Measurements from ENCODE around the gene TULP4.
"Not testable (repeated sequence)": the region's sequence is repeated elsewhere in the genome, so short reads cannot be mapped to it uniquely, and the experiment has no call there.

The TULP4 gene

DNA sequence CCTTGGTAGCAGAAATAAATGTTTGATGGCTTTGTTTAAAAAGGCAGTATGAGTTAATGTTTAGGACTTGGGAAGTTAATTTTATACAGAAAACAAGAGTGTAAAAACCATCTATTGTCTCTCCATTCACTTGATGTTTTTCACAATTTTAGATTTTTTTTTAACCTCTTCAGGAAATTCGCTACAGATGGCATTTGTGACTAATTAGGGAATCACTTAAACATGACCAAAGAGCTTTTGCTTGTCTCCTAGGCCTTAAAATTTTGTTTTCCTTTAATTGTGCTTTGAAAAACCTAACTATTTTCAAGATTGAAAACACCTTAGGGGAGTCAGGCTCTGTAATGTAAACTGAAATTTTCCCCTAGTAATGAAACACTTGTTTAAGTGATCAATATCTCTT lies 17.3 kb downstream of the TULP4 start:
- no peak for DNase-seq

GRCh38 chr6:158330016-158330415 lies 17.8 kb downstream of the TULP4 start:
- DNase-seq = no peak

GRCh38 chr6:158332237-158332636 lies 20.0 kb downstream of the TULP4 start:
- DNase-seq = no peak

DNA sequence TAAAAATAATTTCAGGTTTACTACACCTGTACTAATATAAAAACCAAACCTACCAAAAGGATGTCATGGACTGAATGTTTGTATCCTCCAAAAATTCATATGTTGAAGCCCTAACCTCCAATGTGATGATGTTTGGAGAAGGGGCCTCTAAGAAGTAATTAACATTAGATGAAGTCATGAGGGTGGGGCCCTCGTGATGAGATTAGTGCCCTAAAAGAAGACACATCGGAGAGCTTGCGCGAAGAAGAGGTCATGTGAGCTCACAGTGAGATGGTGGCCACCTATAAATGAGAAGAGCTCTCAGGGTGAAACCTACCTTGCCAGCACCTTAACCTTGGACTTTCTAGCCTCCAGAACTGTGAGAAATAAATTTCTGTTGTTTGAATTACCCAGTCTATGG lies 20.8 kb downstream of the TULP4 start:
- DNase-seq = no peak

- no peak for DNase-seq
These were observed 22.3 kb downstream of the TULP4 start for GRCh38 chr6:158334534-158334933.

- no peak for DNase-seq
These were observed 25.1 kb downstream of the TULP4 start for GRCh38 chr6:158337332-158337731.

GRCh38 chr6:158338311-158339112 lies 26.2 kb downstream of the TULP4 start:
- no peak for DNase-seq

DNA sequence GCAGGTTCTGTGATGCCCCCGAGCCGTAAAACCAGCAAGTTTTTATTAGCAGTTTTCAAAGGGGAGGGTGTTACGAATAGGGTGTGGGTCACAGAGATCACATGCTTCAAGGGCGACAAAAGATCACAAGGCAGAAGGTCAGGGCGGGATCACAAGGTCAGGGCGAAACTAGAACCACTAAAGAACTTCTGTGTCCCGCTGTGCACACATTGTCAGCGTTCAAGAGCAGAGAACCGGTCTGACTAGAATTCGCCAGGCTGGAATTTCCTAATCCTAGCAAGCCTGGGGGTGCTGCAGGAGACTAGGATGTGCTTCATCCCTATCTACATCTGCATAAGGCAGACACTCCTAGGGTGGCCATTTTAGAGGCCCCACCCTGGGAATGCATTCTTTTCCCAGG lies 26.9 kb downstream of the TULP4 start:
- not testable (repeated sequence) for DNase-seq

DNA sequence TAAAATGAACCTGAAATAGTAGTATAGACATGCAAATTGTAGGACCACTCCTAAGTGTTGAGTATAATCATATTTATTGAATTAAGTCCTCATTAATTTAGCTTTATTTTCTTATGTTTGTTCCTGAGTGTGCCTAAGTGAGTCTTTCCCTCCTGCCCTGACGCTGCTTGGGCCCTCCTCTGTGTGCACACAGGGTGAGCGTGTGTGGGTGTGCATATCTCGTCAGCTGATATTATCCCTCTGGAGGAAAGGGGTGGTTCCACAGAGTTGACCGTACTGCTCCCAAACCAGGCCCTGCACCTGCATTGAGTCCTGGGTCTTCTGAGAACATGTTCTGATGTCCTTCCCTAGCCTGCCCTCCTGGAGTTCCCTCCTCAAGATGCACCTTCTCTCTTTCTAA lies 28.0 kb downstream of the TULP4 start:
- DNase-seq = no peak

GRCh38 chr6:158344534-158344933 lies 32.3 kb downstream of the TULP4 start:
- DNase-seq = no peak

DNA sequence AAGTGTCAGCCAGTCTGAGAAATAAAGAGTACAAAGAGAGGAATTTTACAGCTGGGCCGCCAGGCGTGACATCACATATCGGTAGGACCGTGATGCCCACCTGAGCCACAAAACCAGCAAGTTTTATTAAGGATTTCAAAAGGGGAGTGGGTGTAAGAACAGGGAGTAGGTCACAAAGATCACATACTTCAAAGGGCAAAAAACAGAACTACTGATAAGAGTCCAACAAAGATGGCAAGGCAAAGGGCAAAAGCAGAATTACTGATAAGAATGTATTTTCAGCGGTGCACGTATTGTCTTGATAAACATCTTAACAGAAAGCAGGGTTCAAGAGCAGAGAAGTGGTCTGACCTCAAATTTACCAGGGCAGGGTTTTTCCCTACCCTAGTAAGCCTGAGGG lies 33.2 kb downstream of the TULP4 start:
- not testable (repeated sequence) for DNase-seq

GRCh38 chr6:158347335-158347734 lies 35.1 kb downstream of the TULP4 start:
- DNase-seq = no peak

DNA sequence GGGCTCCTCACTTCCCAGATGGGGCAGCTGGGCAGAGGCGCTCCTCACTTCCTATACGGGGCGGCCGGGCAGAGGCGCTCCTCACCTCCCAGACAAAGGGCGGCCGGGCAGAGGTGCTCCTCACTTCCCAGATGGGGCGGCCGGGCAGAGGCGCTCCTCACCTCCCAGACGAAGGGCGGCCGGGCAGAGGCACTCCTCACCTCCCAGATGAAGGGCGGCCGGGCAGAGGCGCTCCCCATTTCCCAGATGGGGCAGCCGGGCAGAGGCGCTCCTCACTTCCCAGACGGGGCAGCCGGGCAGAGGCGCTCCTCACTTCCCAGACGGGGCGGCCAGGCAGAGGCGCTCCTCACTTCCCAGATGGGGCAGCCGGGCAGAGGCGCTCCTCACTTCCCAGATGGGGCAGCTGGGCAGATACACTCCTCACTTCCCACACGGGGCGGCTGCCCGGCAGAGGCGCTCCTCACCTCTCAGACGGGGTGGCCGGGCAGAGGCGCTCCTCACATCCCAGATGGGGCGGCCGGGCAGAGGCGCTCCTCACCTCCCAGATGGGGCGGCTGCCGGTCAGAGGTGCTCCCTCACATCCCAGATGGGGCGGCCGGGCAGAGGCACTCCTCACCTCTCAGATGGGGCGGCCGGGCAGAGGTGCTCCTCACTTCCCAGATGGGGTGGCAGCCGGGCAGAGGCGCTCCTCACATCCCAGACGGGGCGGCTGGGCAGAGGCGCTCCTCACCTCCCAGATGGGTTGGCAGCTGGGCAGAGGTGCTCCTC lies 36.7 kb downstream of the TULP4 start:
- DNase-seq = not testable (repeated sequence)

DNA sequence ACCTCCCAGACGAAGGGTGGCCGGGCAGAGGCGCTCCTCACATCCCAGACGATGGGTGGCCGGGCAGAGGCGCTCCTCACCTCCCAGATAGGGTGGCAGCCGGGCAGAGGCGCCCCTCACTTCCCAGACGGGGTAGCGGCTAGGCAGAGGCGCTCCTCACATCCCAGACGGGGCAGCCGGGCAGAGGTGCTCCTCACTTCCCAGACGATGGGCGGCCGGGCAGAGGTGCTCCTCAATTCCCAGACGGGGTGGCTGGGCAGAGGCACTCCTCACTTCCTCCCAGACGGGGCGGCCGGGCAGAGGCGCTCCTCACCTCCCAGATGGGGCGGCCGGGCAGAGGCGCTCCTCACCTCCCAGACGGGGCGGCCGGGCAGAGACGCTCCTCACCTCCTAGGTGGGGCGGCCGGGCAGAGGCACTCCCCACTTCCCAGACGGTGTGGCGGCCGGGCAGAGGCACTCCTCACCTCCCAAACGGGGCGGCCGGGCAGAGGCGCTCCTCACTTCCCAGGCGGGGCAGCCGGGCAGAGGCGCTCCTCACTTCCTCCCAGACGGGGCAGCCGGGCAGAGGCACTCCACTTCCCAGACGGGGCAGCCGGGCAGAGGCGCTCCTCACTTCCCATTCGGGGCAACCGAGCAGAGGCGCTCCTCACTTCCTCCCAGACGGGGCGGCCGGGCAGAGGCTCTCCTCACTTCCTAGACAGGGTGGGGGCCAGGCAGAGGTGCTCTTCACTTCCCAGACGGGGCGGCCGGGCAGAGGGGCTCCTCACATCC lies 37.4 kb downstream of the TULP4 start:
- DNase-seq = not testable (repeated sequence)

- DNase-seq = not testable (repeated sequence)
These were observed 38.5 kb downstream of the TULP4 start for GRCh38 chr6:158350731-158351130.

DNA sequence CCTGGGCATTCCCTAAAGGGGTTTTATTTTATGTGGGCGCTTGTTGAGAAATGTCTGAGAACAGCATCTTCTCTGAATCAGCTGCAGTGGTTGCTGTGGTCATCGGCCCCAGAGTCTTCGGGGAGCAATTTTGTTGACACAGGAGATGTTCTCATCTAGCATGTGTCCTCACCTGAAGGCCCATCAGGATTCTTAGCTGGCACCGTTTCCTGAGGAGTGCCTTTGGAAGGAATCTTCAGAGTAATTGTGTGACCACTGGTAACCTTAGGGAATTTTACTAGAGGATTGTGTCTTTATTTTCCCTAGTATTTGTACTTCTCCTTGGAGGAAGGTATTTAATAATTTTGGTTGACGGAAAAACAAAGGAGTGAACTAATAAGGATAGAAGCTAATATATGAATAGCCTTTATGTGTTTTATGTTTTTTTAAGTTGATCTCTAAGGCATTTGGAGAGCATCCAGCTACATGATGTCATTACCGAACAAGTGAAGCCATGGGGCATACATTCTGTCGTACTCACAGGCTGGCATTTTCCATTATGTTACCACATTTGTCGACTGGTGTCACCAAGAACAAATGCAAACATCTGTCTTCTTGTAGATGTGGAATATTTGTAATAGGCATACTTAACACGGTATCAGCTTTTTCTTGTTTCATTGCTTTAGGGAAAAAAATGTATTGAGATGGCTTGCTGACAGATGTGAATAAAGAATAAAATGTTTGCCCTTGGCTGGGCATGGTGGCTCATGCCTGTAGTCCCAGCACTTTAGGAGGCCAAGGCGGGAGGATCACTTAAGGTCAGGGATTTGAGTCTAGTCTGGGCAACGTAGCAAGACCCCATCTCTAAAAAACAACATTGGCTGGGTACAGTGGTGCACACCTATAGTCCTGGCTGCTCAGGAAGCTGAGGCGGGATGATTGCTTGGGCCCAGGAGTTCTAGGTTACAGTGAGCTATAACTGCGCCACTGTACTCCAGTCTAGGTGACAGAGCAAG lies 41.9 kb downstream of the TULP4 start:
- no peak for DNase-seq

- DNase-seq = no peak
These were observed 44.6 kb downstream of the TULP4 start for GRCh38 chr6:158356586-158357546.

DNA sequence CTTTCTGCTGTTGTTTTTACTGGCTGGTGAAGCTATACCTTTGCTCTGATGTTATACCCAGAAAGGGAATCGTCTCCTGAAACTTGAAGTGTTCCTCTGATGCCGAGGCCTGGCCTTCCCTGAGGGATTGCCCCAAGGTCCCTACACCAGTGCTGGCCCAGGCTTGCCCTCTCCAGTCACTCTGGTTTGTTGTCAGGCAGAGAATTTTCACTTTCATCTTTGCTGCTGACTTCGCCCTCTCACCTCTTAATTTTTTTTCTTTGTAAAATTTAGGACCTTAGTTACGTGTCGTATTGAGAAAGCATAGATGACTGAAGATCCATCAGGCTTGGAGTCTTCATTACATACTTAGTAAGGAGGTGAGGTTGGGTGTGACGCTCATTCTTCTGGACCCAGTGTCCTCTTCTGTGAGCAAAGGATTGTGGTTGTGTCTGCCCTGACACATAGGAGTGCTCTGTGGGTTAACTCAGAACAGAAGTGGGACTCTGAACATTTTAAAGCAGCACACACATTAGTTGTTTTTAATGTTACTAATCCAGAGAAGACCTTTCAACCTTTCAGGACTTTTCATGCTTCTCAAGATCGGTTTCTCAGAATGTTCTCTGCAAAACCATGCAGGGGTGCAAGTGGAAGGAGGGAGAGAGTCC lies 45.4 kb downstream of the TULP4 start:
- no peak for DNase-seq

DNA sequence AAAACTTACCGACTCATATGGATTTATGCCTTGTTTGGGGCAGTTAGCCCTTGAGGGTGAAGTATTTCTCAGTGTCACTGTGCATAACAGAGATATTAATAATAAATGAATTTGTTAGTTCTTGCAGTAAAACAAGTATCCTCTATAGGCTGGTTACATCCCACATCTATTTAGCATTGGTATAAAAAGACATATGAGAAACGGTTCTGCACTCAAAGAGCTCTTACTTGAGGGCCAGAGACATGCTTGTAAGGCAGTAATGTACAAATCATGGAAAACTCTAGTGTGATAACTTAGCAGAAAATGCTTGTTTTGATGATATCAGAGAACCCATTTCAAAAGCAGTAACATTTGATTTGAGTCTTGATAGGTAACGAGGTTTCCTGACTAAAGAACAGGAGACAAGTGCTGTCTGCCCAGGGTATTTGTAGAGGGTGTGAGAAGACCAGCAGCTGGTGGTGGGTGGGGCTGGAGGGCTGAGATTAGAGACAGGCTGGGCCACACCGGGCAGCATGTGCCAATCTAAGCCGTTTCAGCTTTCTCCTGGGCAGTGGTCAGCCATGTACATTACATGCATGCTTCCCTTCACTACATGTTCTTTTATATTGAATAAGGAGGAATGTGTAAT lies 46.3 kb downstream of the TULP4 start:
- no peak for DNase-seq

DNA sequence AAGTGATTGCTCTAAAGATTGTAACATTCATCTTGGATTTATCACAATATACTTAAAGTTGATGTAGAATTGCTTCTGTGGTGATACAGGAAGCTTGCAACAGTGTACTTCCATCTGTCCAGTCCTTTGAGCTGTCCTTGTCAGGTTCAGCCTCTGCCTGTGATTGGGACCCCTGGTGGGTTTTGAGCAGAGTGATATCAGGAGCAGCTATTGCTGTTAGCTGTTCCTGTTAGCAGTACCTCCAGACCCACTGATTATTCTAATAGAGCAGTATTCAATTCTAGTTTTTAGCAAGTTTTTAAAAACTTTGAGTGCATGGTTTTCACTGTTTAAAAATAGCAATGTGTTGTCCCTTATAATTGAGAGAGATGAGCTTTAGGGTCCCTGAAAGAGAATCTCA lies 48.8 kb downstream of the TULP4 start:
- no peak for DNase-seq
